Trophoblast cell (in vitro differentiated cells and primary cell): ENCODE measurements around the gene LYSMD2.

Experiments used
- DNase-seq, 2 donors: peaks; one replicate each; pipeline ENCODE4 v3.0.0-alpha.2; 2016
- H2AFZ ChIP-seq: 2 replicates; pipeline ENCODE4 v1.6.1; 2013; ENCODE audit warnings: low read length, moderate library complexity, mild to moderate bottlenecking; ENCODE audit not compliant: insufficient read depth, poor library complexity
- H2AK5ac ChIP-seq: 2 replicates; pipeline ENCODE4 v1.6.1; 2013; ENCODE audit warnings: mild to moderate bottlenecking, low read length
- H2BK120ac ChIP-seq: 2 replicates; pipeline ENCODE4 v1.6.1; 2013; ENCODE audit warnings: low read length, mild to moderate bottlenecking, moderate library complexity; ENCODE audit not compliant: insufficient read depth, poor library complexity
- H2BK12ac ChIP-seq: 2 replicates; pipeline ENCODE4 v1.6.1; 2013; ENCODE audit warnings: mild to moderate bottlenecking, low read length, moderate library complexity
- H2BK5ac ChIP-seq: 2 replicates; pipeline ENCODE4 v1.6.1; 2013; ENCODE audit warnings: low read length, low read depth, moderate library complexity, mild to moderate bottlenecking; ENCODE audit not compliant: poor library complexity
- H3K14ac ChIP-seq: 2 replicates; pipeline ENCODE4 v1.6.1; 2013; ENCODE audit warnings: mild to moderate bottlenecking, low read length
- H3K18ac ChIP-seq: 2 replicates; pipeline ENCODE4 v1.6.1; 2013; ENCODE audit warnings: mild to moderate bottlenecking, low read length
- H3K23ac ChIP-seq: 2 replicates; pipeline ENCODE4 v1.6.1; 2013; ENCODE audit warnings: low read length
- H3K27ac ChIP-seq: 2 replicates; pipeline ENCODE4 v1.5.1; 2013; ENCODE audit warnings: low read depth, mild to moderate bottlenecking, inconsistent platforms, low read length, moderate library complexity
- H3K27me3 ChIP-seq: 2 replicates; pipeline ENCODE4 v1.6.1; 2013; ENCODE audit warnings: inconsistent platforms, mild to moderate bottlenecking, low read length, moderate library complexity; ENCODE audit not compliant: insufficient read depth
- H3K36me3 ChIP-seq, 2 experiments: 1 replicate in 1 of 2; 2 replicates in 1 of 2; pipeline ENCODE4 v1.6.1; 2013; ENCODE audit warnings: low read length in 2 of 2, mild to moderate bottlenecking in 2 of 2, moderate library complexity in 1 of 2; ENCODE audit not compliant: insufficient read depth in 2 of 2, control insufficient read depth in 1 of 2
- H3K4ac ChIP-seq: 2 replicates; pipeline ENCODE4 v1.6.1; 2013; ENCODE audit warnings: low read depth, mild to moderate bottlenecking, low read length, moderate library complexity
- H3K4me1 ChIP-seq, 2 experiments: 1 replicate in 1 of 2; 2 replicates in 1 of 2; pipeline ENCODE4 v1.6.1; 2013; ENCODE audit warnings: low read length in 2 of 2, mild to moderate bottlenecking in 2 of 2, moderate library complexity in 1 of 2; ENCODE audit not compliant: insufficient read depth in 2 of 2, control insufficient read depth in 1 of 2
- H3K4me2 ChIP-seq: 2 replicates; pipeline ENCODE4 v1.6.1; 2013; ENCODE audit warnings: inconsistent platforms, mild to moderate bottlenecking, low read length, moderate library complexity
- H3K4me3 ChIP-seq: 2 replicates; pipeline ENCODE4 v1.5.1; 2013; ENCODE audit warnings: mild to moderate bottlenecking, low read depth, low read length, inconsistent platforms
- H3K79me1 ChIP-seq: one replicate; pipeline ENCODE4 v1.6.1; 2013; ENCODE audit warnings: low read length
- H3K79me2 ChIP-seq: 2 replicates; pipeline ENCODE4 v1.6.1; 2013; ENCODE audit warnings: low read length, mild to moderate bottlenecking; ENCODE audit not compliant: control insufficient read depth, insufficient read depth, poor library complexity
- H3K9ac ChIP-seq: 2 replicates; pipeline ENCODE4 v1.6.1; 2013; ENCODE audit warnings: mild to moderate bottlenecking, low read length
- H3K9me3 ChIP-seq: 2 replicates; pipeline ENCODE4 v1.6.1; 2013; ENCODE audit warnings: low read depth, mild to moderate bottlenecking, control low read depth, inconsistent platforms, low read length; ENCODE audit not compliant: insufficient read depth
- H4K12ac ChIP-seq: 2 replicates; pipeline ENCODE4 v1.6.1; 2013; ENCODE audit warnings: low read depth, mild to moderate bottlenecking, low read length, moderate library complexity
- H4K8ac ChIP-seq: 2 replicates; pipeline ENCODE4 v1.6.1; 2013; ENCODE audit warnings: low read depth, mild to moderate bottlenecking, low read length, moderate library complexity
- H4K91ac ChIP-seq: one replicate; pipeline ENCODE4 v1.6.1; 2013; ENCODE audit warnings: low read depth, mild to moderate bottlenecking, low read length, moderate library complexity
- WGBS: extraction: QIAGEN DNeasy Blood & Tissue Kit; methylation state at CpG from one replicate; pipeline ENCODE4 v1.1.7; 2013; ENCODE audit warnings: missing lambda C conversion rate; ENCODE audit not compliant: insufficient read length, insufficient coverage; ENCODE audit errors: extremely low coverage; 5-methylcytosine and 5-hydroxymethylcytosine counted together

LYSMD2 gene

GRCh38 chr15:51678096-51678495 is 59.4 kb downstream of the LYSMD2 start:
- no peak for DNase-seq
- WGBS: no CpG with 5 or more reads among the region's 2 CpGs
- no peak overlapping the region for H3K4me3 ChIP-seq

GRCh38 chr15:51677452-51677851 is 60.0 kb downstream of the LYSMD2 start:
- H3K36me3 ChIP-seq: no peaks in the 10 kb centered on the region

More at GRCh38 chr15:51678096-51678495, 59.4 kb downstream of the LYSMD2 start:
- H2BK5ac ChIP-seq: no peak overlapping the region
- H3K9ac ChIP-seq: no peak overlapping the region
- no peak overlapping the region for H3K14ac ChIP-seq
- no peak overlapping the region for H2BK12ac ChIP-seq
- H3K9me3 ChIP-seq: no peaks in the 10 kb centered on the region
- peaks cover 0 to 5% of the 10 kb centered on the region in 2 experiments for H3K4me1 ChIP-seq
- H4K91ac ChIP-seq: no peak overlapping the region
- H3K27ac ChIP-seq: no peak overlapping the region
- no peaks in the 10 kb centered on the region for H3K27me3 ChIP-seq
- no peaks in the 10 kb centered on the region for H3K79me2 ChIP-seq
- no peak overlapping the region for H3K18ac ChIP-seq
- H2BK120ac ChIP-seq: no peak overlapping the region
- no peak overlapping the region for H4K8ac ChIP-seq
- no peaks in the 10 kb centered on the region for H3K79me1 ChIP-seq
- H3K4me2 ChIP-seq: no peak overlapping the region
- H4K12ac ChIP-seq: no peak overlapping the region
- no peak overlapping the region for H2AK5ac ChIP-seq
- no peak overlapping the region for H2AFZ ChIP-seq
- H3K23ac ChIP-seq: no peak overlapping the region
- H3K4ac ChIP-seq: no peak overlapping the region
- no peaks in the 10 kb centered on the region for H3K36me3 ChIP-seq

GRCh38 chr15:51677021-51677420 is 60.4 kb downstream of the LYSMD2 start:
- no peak overlapping the region for H2BK12ac ChIP-seq
- H3K27me3 ChIP-seq: peaks cover 2% of the 10 kb centered on the region
- peaks cover 0 to 5% of the 10 kb centered on the region in 2 experiments for H3K4me1 ChIP-seq
- no peak overlapping the region for H3K18ac ChIP-seq
- H4K12ac ChIP-seq: no peak overlapping the region
- DNase-seq: no peak
- H3K14ac ChIP-seq: no peak overlapping the region
- no peak overlapping the region for H2BK120ac ChIP-seq
- H3K4me2 ChIP-seq: no peak overlapping the region
- H4K91ac ChIP-seq: no peak overlapping the region
- no CpG with 5 or more reads among the region's 1 CpG for WGBS
- no peak overlapping the region for H3K27ac ChIP-seq
- H2AK5ac ChIP-seq: no peak overlapping the region
- no peak overlapping the region for H3K23ac ChIP-seq
- no peaks in the 10 kb centered on the region for H3K36me3 ChIP-seq
- H3K79me1 ChIP-seq: no peaks in the 10 kb centered on the region
- H2AFZ ChIP-seq: no peak overlapping the region
- no peak overlapping the region for H3K4me3 ChIP-seq
- no peaks in the 10 kb centered on the region for H3K9me3 ChIP-seq
- no peaks in the 10 kb centered on the region for H3K79me2 ChIP-seq
- no peak overlapping the region for H2BK5ac ChIP-seq
- H3K9ac ChIP-seq: no peak overlapping the region
- H4K8ac ChIP-seq: no peak overlapping the region
- no peak overlapping the region for H3K4ac ChIP-seq

More at GRCh38 chr15:51677452-51677851, 60.0 kb downstream of the LYSMD2 start:
- Histone ChIP-seq H3K9ac (no peak overlapping the region), H2BK5ac (no peak overlapping the region), H2BK12ac (no peak overlapping the region), H3K23ac (no peak overlapping the region), H2AFZ (no peak overlapping the region), H3K27ac (no peak overlapping the region), H3K79me2 (no peaks in the 10 kb centered on the region), H3K4me3 (no peak overlapping the region), H4K91ac (no peak overlapping the region), H3K14ac (no peak overlapping the region), H2AK5ac (no peak overlapping the region), H3K4ac (no peak overlapping the region), H4K12ac (no peak overlapping the region), H3K79me1 (no peaks in the 10 kb centered on the region), H3K18ac (no peak overlapping the region), H3K4me2 (no peak overlapping the region), H2BK120ac (no peak overlapping the region), H3K4me1 (peaks cover 0 to 5% of the 10 kb centered on the region in 2 experiments), H4K8ac (no peak overlapping the region), H3K27me3 (peaks cover under 1% of the 10 kb centered on the region), H3K9me3 (no peaks in the 10 kb centered on the region)
- WGBS: no CpG with 5 or more reads among the region's 2 CpGs
- DNase-seq: no peak

- no peaks in the 10 kb centered on the region for H3K4me1 ChIP-seq
- H3K79me1 ChIP-seq: no peaks in the 10 kb centered on the region
- H3K9me3 ChIP-seq: no peaks in the 10 kb centered on the region
- H2AFZ ChIP-seq: no peak overlapping the region
- DNase-seq: no peak
- H4K8ac ChIP-seq: no peak overlapping the region
- no peak overlapping the region for H2BK5ac ChIP-seq
- no CpG with 5 or more reads among the region's 1 CpG for WGBS
- H4K12ac ChIP-seq: no peak overlapping the region
- H3K23ac ChIP-seq: no peak overlapping the region
- no peak overlapping the region for H2AK5ac ChIP-seq
- H3K14ac ChIP-seq: no peak overlapping the region
- no peak overlapping the region for H3K4ac ChIP-seq
- no peak overlapping the region for H3K18ac ChIP-seq
- H3K36me3 ChIP-seq: no peaks in the 10 kb centered on the region
- H3K4me3 ChIP-seq: no peak overlapping the region
- H3K27me3 ChIP-seq: peaks cover 2% of the 10 kb centered on the region
- no peak overlapping the region for H3K27ac ChIP-seq
- H3K79me2 ChIP-seq: no peaks in the 10 kb centered on the region
- no peak overlapping the region for H3K9ac ChIP-seq
- no peak overlapping the region for H2BK120ac ChIP-seq
- no peak overlapping the region for H2BK12ac ChIP-seq
- no peak overlapping the region for H3K4me2 ChIP-seq
- no peak overlapping the region for H4K91ac ChIP-seq
Observed at GRCh38 chr15:51675234-51675633, 62.2 kb downstream of the LYSMD2 start.
